GM23338 (cell line): ENCODE measurements around the gene C1QL1.

ENCODE experiments used
- EZH2phosphoT487 ChIP-seq: fragments of 200-600 bp; sonication (generic); IDR thresholded peaks from one replicate; pipeline ENCODE4 v1.8.1; 2018; ENCODE audit warnings: antibody characterized with exemption; ENCODE audit not compliant: unreplicated experiment
- REST ChIP-seq: IDR thresholded peaks from one replicate; pipeline ENCODE4 v1.6.1; 2018; ENCODE audit warnings: antibody characterized with exemption; ENCODE audit not compliant: unreplicated experiment

GRCh38 chr17:44919885-44920564 is 48.1 kb downstream of the C1QL1 start:
- TF ChIP-seq EZH2phosphoT487 (no peak), REST (no peak)
